UCSD-AML1 (cell line): ENCODE data around the gene CABLES1.
"Not testable (repeated sequence)": the region's sequence is repeated elsewhere in the genome, so short reads cannot be mapped to it uniquely, and the experiment has no call there.

Experiments
- DNase-seq: peaks from one replicate; lab custom pipeline; 2025; ENCODE audit not compliant: unreplicated experiment; lab: John Stamatoyannopoulos, UW

CABLES1 gene, protein sequence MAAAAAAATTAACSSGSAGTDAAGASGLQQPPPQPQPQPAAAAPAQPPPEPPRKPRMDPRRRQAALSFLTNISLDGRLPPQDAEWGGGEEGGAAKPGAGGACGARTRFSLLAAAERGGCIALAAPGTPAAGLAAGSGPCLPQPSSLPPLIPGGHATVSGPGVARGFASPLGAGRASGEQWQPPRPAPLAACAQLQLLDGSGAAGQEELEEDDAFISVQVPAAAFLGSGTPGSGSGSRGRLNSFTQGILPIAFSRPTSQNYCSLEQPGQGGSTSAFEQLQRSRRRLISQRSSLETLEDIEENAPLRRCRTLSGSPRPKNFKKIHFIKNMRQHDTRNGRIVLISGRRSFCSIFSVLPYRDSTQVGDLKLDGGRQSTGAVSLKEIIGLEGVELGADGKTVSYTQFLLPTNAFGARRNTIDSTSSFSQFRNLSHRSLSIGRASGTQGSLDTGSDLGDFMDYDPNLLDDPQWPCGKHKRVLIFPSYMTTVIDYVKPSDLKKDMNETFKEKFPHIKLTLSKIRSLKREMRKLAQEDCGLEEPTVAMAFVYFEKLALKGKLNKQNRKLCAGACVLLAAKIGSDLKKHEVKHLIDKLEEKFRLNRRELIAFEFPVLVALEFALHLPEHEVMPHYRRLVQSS

DNA sequence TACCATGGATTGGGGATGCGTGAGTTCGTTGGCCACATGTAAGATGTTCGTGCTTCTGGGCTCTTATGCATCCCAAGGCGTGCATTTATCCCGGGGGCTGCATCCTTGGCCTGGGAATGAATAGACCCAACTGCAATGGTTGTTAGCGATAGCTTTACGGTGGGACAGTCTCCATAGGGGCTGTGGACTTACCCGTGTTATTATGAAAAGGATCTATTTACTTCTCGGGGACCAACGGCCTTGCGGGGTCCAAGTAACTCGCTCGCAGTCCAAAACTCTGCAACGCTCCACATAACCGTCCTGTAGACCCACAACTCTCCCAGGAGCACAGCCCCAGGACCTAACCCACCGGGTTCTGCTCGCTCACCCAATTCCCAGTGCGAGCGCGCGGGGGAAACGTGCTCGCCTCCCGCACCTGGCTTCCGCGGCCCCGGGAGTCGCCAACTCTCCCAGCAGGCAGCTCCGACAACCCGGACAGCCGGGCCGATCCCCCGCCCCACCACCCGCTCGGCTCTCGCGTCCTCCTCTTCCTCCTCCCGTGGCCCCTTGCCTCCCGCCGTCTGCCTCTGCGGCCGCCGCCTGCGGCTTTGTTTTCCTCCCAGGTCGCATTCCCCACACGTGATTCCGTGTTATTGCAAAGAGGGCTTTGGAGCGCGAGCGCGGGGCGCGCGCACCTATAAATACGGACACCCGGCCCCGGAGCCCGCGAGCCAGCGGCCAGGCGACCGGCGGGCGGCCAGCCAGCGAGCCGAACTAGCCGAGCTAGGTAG is at the start of gene CABLES1:
TSS of gene CABLES1 (plus strand) at position 706 of the 770 bp plus-strand sequence. CDS start 278 bp downstream, outside the sequence.
- DNase-seq: peak; percentile 69

DNA sequence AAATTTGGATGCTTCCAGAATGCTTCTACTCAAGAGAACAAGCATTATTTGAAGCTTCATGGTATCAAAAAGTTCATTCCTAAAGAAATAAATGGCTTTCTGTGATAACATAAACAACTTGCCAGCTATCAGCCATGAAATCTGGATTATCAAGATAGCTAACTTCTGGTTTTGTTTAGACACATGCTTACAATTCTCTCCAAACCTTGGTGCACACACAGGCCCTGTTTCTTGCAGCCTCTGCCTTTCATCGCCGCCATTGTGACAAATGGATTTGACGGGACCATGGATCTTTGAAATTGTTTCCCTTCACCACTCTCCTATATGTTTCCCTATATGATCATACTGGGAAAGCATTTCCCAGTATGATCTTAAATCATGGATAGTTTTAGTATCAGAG is 47.9 kb upstream of the CABLES1 start:
- DNase-seq: no peak

DNA sequence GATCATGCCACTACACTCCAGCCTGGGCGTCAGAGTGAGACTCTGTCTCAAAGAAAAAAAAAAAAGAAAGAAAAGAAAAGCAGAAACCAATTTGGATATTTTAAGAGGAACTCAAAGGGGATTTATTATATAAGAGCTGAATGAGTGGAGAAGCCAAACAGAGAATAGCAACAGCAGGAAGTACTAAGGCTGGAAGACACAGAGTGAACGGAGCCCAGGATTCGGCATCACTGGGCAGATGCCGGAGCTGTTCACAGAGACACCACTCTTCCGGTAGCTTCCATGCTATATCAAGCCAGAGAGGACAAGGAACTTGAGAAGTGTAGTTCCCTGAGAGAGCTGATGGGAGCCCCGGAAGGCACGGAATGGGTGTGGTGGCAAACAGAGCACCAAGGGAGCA is 47.0 kb upstream of the CABLES1 start:
- no peak for DNase-seq

DNA sequence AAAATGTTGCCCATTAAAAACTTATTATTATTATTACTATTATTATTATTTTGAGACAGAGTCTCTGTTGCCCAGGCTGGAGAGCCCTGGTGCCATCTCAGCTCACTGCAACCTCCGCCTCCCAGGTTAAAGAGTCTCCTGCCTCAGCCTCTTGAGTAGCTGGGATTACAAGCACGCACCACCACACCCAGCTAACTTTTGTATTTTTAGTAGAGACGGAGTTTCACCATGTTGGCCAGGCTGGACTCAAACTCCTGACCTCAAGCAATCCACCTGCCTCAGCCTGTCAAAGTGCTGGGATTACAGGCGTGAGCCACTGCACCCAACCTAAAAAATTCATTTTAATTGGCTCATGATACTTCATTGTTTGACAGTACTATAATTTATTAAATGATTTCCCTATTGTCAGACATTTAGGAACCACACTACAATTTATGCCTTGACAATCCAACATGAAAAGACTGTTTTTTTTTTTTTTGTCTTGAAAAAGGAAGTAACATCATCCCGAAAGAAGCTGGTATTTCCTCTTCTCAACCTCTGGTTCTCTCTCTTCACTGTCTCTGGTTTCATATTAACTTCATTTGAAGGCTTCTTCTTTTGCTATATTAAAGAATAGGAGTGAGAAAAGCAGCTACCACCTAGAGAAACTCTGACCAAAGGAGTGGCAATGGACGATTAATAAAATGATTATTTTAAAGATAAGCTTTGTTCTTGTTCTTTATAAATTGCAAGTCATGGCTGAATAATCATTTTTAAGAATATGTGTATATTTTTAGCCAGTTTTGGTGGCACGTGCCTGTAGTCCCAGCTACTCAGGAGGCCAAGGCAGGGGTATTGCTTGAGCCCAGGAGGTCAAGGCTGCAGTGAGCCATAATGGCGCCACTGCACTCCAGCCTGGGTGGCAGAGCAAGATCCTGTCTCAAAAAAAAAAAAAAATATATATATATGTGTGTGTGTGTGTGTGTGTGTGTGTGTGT is 44.0 kb upstream of the CABLES1 start:
- not testable (repeated sequence) for DNase-seq

DNA sequence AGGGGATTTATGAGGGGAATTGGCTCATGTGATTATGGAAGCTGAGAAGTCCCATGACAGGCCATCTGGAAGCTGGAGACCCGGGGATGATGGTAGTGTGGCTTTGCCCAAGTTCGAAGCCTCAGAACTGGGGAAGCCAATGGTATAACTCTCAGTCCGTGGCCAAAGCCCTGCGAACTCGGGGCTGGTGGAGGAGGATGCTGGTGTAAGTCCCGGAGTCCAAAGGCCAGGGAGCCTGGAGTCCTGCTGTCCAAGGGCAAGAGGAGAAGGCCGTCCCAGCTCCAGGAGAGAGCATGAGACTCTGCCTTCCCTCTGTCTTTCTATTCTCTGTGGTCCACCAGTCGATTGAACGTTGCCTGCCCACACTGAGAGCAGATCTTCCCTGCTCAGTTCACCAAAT is 43.2 kb upstream of the CABLES1 start:
- no peak for DNase-seq

DNA sequence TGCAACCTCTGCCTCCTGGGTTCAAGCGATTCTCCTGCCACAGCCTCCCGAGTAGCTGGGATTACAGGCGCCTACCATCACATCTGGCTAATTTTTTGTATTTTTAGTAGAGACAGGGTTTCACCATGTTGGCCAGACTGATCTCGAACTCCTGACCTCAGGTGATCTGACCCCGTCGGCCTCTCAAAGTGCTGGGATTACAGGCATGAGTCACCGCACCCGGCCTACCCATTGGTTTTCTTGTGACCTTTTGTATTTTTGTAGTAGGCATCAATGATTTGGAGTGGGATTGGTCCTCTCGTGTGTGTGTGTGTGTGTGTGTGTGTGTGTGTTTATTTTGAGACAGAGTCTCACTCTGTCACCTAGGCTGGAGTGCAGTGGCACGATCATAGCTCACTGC is 42.2 kb upstream of the CABLES1 start:
- not testable (repeated sequence) for DNase-seq

DNA sequence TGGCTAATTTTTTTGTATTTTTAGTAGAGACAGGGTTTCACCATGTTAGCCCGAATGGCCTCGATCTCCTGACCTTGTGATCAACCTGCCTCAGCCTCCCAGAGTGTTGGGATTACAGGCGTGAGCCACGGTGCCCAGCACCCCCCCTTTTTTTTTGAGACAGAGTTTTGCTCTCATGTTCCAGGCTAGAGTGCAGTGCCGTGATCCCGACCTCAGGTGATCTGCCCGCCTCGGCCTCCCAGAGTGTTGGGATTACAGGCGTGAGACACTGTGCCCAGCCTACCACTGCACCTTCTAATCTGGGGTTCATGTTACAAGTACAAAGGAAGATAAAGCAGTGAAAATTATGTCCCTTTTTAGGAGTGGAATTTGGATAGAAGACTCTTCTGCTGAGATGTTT is 41.5 kb upstream of the CABLES1 start:
- no peak for DNase-seq

DNA sequence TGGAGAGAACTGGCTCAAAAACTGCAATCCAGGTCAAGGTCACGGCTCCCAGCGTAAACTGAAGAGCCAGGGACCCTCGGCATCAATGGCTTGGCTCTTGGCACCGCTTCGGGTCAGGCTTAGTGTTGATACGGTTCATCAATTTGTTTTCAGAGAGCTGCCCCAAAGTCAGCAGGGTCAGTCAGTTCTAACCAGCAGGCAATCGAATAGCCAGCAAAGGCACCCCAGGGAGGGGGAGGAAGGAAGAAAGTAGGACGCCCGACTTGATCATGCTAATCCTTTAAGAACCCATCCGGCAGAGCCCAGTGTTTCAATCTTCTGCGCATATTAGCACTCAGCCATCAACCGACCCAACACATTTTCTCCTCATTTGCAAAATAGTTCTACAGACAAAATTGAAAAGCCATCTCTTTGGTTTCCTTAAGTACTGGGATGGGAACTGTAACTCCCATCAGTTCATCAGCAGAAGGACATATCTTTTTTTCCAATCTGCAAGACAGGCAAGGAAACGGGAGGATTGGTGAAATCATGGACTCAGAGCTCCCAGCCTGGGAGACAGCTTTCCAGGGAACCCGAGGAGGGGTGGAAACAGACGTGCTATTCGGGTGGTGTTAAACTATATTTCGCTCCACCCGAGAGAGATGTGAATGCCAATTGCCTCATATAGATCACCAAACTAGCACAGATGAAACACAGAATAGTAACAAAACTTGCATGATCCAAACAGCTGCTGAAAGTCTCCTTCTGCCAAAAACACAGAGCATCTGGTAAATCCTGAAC is 40.7 kb upstream of the CABLES1 start:
- DNase-seq: no peak

DNA sequence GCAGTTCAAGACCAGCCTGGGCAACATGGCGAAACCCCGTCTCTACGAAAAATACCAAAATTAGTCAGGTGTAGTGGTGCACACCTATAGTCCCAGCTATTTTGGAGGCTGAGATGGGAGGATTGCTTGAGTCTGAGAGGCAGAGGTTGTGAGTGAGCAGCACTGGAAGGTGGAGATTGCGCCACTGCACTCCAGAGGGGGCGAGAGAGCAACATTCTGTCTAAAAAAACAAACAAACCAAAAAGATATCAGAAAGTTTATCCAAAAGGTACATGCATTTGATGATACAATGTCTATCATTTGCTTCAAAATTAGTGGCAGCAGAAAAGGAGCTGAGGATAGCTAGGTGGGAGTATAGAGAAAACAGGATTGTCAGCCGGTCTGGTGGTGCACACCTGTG is 39.8 kb upstream of the CABLES1 start:
- DNase-seq: no peak

DNA sequence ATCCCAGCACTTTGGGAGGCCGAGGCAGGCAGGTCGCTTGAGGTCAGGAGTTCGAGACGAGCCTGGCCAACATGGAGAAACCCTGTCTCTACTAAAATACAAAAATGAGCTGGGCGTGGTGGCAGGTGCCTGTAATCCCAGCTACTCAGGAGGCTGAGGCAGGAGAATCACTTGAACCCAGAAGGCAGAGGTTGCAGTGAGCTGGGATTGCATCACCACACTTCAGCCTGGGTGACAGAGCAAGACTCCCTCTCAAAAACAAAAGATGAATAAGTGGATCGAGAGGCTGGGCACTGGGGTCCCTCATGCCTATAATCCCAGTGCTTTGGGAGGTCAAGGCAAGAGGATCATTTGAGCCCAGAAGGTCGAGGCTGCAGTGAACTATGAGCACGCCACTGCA is 38.3 kb upstream of the CABLES1 start:
- not testable (repeated sequence) for DNase-seq

DNA sequence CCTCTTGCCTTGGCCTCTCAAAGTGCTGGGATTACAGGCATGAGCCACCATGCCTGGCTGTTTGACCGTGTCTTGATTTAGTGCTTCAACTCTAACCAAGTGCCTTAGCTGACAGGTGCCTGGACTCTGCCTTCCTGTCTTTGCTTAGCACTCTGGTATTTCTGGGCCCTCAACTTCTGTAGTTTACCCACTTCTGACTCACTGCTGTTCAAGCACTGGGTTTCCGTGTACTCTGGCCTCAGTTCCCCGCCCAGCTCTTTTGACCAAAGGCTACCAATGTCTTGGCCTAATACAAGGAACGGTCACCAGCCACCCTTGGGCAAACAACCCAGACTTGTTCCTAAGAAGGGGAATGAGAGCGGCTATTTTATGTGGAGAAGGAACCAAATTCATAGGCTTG is 35.7 kb upstream of the CABLES1 start:
- no peak for DNase-seq

DNA sequence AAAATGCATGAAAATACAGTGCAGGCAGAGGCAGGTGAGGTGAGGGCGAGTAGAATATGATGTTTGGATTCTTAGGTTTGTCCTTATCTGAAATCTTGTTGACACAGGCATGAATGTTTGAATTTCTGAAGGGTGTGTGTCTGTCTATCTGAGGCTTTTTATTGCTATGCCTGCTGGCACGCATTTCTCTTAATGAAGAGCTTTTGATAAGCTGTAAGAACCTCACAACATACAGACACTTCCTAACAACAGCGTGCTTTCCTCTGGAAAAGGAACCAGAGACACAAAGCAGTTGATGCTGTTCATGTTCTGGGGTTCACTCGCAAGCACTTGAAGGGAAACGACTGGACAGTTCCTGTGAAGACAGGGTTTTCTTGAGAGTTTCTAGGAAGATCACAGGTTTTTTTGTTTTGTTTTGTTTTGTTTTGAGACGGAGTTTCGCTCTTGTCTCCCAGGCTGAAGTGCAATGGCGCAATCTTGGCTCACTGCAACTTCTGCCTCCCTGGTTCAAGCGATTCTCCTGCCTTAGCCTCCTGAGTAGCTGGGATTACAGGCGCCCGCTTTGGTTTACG is 33.3 kb upstream of the CABLES1 start:
- DNase-seq: no peak

DNA sequence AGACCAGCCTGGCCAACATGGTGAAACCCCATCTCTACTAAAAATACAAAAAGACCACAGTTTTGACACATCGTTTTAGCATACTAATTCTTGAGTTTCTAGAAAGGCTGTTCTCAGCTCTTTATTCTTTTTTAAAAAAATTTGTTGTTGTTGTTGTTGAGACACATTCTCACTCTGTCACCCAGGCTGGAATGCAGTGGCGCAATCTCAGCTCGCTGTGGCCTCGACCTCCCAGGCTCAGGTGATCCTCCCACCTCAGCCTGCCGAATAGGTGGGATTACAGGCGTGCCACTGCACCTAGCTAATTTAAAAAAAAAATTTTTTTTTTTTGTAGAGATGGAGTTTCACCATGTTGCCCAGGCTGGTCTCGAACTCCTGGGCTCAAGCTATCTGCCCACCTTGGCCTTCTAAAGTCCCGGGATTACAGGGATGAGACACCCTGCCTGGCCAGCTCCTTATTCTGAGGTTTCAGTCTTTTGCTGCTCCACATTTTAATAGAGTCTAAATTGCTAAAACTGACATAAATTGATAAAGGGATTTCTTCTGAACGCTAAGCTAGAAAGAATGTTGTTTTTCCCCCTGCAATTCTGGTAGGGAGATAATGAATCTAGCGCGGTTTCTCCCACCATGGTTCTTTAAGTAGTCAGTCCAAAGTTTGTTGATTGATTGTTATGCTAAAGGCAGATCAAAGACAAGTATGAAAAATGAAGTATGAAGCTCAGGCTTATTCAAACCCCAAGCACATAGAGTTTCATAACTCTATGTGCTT is 32.6 kb upstream of the CABLES1 start:
- DNase-seq: no peak

DNA sequence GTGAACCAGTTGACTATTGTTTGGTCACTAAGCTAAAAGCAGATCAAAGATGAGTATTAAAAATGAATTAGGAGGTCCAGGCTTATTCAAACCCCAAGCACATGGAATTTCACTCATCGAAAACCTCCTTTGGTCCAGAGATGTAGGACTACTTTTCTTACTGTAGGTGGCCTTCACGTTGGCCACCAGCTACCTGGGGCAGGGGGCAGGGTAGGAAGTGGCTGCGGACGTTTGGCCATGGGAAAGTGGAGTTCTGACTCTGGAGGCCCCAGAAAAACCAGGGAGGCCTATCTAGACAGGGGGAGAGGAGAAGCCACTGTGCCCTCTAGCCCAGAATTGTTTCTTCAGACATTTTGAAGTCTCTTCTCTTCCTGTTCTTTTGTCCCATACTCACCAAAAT is 31.8 kb upstream of the CABLES1 start:
- no peak for DNase-seq

DNA sequence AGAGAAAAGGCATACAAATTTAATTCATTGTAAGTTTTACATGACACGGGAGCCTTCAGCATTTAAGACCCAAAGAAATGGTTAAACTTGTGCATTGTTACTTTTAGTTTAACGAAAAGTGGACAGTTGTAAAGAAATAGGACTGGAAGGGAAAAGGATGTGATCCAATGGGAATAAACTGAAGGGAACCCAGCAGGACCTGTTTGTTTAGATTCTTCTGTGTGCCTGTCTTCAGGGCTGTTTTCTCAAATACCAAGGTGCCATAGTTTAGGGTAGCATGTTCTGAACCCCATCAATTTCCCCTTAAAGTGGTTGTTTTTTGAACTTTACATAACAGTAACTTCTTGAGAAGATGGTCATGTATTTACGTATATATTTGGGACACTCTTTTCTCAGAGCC is 30.3 kb upstream of the CABLES1 start:
- DNase-seq: no peak

DNA sequence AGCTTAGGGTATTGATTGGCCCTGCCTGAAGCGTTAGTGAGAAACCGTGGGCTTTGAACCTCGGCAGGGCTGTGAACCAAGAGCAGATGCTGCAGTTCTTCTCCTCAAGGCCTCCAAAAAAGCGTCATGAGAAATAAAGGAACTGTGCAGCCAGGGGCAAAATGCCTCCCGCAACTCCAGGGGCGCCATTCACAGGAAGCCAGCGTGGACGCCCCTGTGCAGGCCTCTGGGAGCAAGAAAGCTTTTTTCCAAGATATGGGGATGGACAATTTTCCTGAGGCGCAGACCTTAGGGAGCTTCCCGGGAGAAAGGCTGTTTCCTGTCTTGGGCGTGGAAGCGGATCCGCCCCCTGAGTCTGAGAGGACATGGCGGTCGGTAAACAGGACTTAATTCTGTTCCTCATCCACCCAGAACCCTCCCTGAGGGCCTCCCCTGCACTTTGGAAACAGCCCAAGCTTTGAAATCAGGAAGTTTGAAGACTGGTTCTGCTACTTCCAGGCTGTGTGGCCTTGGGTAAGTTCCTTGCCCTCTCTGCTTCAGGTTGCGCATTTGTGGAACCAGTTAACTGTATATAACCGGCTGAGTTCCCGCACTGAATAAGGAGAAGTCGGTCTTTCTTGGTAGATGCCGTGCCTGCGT is 29.6 kb upstream of the CABLES1 start:
- no peak for DNase-seq

DNA sequence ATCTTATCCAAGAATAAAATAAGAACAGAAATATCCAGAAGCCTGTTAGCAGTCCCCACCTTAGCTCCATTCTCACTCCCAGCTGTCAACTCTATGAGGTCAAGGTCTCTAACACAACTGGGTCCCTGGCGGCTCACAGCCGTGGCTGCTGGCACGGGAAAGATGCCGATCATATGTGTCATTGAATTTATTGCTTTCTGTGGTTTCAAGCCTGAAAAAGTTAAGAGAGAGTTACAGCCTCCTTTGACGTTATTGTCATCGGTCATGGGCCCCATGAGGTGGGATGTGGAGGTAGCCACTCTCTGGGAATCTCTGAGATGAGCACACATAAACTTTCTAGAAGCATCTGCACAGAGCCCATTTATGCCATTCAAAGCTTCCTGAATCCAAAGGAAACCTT is 28.7 kb upstream of the CABLES1 start:
- DNase-seq: no peak

DNA sequence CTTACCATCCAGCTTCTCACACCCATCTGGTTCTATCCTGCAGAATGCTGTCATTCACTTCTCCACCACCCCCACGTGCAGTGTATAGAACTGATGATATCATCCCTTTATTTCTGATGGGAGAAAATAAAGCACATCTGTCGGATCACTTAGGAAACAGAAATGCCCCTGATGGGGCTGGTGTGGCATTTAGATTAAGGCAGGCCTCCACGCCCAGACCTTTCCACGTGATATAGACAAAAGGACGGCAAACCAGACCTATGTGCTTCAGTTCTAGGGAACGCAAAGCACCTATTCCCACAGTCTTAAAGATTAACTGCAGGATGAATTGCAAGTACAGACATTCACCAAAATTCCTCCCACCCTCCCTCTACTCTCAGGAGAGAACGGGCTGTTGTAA is 27.6 kb upstream of the CABLES1 start:
- no peak for DNase-seq
